Activated CD8-positive, alpha-beta memory T cell treated with anti-CD3 and anti-CD28 coated beads for 1 hour (primary cell): ENCODE measurements around the gene FUT2.
"Not testable (repeated sequence)": the region's sequence is repeated elsewhere in the genome, so short reads cannot be mapped to it uniquely, and the experiment has no call there.

ENCODE experiments used
- DNase-seq, 2 donors: peaks; one replicate each; pipeline ENCODE4 v3.0.0-alpha.2; 2020; ENCODE audit warnings: low read depth in 1 of 2; ENCODE audit errors: extremely low read depth in 1 of 2

The FUT2 gene

DNA sequence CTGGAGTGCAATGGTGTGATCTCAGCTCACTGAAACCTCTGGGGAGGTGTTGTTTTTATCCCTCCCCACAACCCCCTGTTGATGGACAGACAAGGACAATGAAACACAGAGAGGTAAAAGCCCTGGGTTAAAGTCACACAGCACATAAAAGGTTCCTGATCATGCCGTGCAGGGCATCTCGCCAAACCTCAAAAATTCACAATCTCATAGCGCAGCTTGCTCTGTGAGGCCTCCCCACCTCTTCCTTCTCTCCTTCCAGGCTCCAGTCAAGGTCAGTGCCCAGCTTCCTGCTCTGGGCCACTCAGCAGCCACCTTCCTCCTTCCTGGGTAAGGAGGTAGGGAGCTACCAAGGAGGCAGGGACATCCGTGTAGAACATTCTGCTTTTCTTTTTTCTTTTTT is 2.3 kb downstream of the FUT2 start:
- DNase-seq: no peak

DNA sequence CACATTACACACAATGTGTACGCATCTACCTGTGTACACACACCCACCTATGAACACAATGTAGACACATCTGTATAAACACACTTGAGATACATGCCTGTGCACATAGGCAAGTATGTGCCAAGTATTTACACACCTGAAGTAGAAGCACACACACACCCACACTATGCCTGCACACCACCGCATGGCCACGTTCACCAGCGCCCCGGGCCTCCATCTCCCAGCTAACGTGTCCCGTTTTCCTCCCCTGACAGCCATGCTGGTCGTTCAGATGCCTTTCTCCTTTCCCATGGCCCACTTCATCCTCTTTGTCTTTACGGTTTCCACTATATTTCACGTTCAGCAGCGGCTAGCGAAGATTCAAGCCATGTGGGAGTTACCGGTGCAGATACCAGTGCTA is 6.9 kb downstream of the FUT2 start:
- DNase-seq: no peak

GRCh38 chr19:48703316-48703715 is 7.5 kb downstream of the FUT2 start:
- no peak for DNase-seq

- no peak for DNase-seq
Measured at GRCh38 chr19:48705431-48705830, 9.7 kb downstream of the FUT2 start.

GRCh38 chr19:48708471-48708870 is 12.7 kb downstream of the FUT2 start:
- no peak for DNase-seq

DNA sequence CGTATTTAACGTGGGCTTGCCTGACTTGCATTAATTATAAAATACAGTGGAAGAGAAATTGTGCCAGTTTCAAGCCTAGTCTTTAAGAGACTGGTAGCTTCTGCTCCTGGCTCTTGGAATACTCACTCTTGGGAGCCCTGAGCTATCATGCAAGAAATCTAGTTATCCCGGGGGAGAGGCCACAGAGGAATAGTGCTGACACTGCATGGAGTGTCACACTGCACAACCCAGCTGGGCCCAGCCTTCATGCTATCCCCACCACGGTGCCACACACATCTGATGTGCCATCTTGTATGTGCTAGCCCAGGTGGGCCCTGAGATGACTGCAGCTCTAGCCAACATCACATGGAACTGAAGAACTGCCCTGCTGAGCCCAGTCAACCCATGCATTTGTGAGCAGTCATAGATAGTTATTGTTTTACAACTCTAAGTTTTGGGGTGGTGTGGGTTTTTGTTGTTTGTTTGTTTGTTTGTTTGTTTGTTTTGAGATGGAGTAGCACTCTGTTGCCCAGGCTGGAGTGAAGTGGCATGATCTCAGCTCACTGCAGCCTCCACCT is 15.4 kb downstream of the FUT2 start:
- no peak for DNase-seq

DNA sequence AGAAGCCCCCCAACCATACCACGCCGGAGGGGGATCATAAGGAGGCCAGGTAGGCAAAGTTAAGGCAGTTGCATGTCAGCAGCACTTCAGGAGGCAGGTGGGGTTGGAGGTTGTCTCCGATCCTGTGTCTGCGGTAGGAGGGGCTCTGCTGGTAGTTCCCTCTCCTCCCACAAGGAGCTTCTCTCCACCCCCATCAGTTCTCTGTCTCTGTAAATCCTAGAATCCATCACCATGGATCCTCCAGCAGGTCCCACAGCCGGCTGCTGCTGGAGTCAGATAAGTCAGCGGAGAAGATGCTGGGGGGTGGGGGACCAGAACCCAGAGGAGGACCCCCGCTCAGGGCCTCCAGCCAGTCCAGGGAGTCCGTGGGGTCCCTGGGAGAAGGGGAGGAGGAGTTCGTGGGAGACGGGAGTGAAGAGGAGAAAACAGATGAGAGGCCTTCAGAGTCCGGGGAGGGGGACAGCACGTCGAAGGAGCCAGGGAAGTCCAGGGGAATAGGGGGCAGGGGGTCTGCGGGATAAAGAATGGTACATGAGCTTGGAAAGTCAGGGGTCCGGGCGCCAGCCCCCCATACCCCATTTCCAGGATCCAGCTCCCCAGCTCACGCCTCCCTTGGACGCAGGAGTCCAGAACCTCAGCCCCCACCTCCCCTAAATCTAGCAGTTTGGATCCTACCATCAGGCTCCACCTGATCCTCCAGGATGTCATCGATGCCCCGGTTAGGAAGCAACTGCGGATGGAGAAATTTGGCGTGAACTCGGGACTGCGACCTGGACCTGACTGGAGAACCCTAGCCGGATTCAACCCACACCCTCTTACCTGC is 17.5 kb downstream of the FUT2 start:
- DNase-seq: no peak

GRCh38 chr19:48713864-48714755 is 18.3 kb downstream of the FUT2 start:
- peak; percentile 92 for DNase-seq

DNA sequence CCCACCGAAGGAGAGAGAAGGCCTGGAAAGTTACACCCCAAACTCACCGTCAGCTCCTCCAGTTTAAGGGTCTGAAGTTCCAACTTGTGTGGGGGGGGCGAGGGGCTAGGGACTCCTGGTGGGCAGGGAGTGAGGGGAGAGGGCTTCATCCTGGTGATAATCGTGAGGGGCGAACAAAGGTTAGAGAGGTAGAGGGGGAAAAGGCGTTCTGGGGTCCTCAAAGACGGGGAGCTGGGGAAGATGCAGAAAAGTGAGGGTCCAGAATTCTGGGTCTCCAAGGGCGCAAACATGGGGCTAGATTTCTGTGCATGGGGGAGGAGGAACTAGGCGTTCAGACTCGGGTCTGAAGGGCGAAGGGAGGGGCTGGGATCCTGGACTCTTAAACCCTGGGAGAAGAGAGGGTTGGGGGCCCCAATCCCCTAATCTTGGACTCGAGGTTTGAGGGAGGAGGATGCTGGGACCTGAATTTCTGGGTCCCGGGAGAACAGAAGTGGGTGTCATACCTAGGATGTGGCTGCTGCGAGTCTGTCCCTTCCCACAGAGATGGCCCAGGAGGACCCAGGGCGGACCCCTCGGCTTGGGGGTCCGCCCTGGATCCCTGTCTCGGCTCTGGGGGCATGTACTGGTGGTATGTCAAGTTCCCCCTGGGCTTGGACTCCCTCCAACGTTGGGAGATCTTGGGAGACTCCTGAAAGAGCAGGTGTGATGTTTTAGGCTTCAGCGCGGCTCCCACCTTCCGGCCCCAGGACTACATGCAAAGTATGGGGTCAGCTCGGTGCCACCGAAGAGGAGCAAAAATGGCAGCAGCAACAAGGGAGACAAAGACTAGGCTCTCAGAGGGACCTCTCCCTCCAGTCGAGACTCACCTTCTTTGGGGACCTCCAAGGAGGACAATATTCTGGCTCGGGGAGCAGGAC is 19.2 kb downstream of the FUT2 start:
- no peak for DNase-seq

- no peak for DNase-seq
Measured at GRCh38 chr19:48715681-48716171, 20.0 kb downstream of the FUT2 start.

DNA sequence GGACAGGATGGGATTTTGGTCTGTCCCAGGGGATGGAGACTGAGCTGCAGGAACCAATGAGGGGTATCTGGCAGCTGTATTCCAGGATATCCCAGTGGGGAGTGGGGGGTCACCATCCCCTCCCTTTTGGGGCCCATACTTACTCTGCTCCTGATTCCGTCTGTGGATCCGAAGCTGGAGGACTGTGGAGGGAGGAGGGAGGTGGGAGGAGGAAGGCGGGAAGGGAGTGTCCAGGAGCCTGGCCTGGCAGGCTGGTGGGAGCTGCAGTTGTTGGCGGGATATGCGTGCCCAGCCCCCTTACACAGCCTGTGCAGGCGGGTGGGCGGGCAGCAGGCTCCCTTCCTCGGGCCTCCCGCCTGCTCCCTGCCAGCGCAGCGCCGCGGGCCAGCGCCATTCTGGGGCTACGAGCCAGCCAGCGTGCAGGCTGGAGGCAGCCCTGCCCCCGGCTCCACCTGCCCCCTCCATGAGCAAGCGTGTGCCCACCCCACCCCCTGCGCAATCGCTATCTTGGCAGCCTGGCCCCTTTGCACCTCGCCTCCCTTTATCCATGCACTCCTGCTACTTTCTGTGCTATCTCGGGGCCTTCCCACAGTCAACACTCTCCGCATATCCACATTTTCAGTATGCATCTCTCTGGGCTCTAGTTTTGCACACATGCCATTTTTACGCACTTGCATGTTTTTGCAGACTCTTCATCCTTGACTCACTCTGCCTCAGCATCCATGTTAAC is 21.0 kb downstream of the FUT2 start:
- no peak for DNase-seq

GRCh38 chr19:48718106-48718505 is 22.3 kb downstream of the FUT2 start:
- not testable (repeated sequence) for DNase-seq

- DNase-seq: no peak
Measured at GRCh38 chr19:48718711-48719231, 23.0 kb downstream of the FUT2 start.

DNA sequence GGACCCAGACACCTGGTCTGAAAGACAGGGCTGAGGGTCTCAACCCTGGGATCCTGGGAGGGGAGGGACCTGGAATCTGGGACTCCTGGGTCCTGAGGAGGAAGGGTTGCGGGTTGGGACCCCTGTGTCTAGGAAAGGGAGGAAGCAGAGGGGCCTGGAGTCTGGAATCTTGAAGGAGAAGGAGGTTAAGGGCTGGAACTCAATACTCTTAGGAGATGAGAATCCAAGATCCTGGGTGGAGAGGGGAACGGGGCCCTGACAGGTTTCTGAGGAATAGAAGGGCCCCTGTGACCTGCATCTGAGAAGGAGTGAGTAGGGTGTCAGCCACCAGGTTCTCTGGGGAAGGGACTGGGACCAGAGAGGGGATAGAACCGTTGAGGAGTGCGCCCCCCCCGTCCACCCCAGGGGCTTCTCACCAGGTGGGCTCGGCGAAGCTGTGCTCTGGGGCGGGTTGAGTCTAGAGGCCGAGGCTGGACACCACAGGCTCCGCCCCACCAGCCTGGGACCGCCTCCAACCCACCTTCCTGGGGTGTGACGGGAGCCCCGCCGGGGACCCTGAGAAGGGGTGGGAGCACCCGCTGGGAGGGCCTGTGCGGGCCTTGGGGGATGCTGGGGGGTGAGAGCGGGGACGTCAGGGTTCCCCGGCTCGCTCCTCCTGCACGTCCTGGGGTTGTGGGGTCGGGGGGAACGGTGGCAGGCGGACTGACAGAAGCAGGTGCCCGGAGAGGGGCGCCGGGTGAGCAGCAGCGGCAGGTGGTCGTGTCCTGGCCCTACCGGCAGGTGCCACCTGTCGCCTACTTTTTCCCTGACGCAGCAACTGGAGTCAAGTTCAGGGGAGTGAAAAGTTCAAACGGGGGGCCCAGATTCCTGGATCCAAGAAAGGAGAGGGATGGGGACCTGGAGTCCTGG is 23.7 kb downstream of the FUT2 start, which contains the start of gene MAMSTR:
Gene MAMSTR (minus strand): TSS at position 463 of the 909 bp plus-strand sequence. CDS start 694 bp downstream, outside the sequence.
- DNase-seq: no peak

DNA sequence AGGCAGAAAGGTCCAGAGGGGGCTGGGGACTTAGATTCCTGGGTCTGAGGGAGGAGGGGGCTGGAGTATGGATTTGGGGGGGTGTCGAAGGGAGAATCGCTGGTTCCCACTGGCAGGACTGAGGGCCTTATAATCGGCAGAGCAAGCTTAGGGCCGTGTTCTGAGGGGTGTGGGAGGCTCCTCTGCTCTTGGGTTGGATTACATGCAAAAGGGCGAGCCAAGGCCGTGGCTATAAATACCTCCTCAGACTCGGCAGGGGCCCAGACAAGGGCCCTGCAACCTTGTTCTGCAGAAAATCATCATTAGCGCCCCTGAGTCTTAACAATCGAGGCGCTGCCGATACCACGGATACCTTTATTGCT is 24.5 kb downstream of the FUT2 start:
- no peak for DNase-seq

DNA sequence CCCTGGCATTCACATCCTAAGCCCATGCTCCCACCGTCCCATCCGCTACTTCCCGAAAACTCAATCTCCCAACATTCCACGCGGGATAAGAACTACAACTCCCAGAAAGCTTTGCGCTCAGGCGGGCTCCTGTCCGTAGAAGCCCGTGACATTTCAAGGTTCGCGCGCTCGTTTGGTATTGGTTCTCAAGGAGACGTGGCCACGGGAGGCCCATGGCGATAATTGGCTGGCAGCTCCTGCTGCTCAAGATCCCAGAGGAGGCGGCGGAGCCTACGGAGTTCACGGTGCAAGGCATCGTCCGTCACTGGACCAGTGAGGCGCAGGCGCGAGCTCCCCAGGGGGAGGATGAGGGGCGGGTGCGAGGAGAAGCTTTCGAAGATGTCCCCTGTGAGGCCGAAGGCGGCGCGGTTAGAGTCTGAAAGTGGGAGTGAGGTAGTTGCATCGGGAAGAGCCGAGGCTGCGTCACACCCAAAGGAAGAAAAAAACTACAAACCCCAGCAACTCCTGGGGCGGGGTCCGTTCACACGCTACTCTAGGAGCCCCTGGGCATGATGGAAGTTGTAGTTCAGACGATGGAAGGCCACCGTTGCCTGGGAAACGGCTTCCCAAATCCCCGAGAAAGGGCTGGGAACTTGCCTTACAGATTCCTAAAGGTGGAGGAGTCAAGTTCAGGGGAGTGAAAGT is 25.0 kb downstream of the FUT2 start:
- DNase-seq: peak; percentile 74 to 79

GRCh38 chr19:48722196-48722708 is 26.5 kb downstream of the FUT2 start:
- DNase-seq: no peak
